Measurements from ENCODE around the gene SPATA16.

Gene SPATA16

GRCh38 chr3:173138026-173138425, 3.0 kb downstream of the SPATA16 start:
- no peaks in the 10 kb centered on the region for H3K27me3 ChIP-seq (replicated peaks)
- in situ Hi-C loops (cut with HindIII; ENCODE audit: low pct_ligation_motif_present, low sequenced_read_pairs) = no loop called here
- no peak overlapping the region for H3K27ac ChIP-seq
- TF ChIP-seq, protein P1, sequence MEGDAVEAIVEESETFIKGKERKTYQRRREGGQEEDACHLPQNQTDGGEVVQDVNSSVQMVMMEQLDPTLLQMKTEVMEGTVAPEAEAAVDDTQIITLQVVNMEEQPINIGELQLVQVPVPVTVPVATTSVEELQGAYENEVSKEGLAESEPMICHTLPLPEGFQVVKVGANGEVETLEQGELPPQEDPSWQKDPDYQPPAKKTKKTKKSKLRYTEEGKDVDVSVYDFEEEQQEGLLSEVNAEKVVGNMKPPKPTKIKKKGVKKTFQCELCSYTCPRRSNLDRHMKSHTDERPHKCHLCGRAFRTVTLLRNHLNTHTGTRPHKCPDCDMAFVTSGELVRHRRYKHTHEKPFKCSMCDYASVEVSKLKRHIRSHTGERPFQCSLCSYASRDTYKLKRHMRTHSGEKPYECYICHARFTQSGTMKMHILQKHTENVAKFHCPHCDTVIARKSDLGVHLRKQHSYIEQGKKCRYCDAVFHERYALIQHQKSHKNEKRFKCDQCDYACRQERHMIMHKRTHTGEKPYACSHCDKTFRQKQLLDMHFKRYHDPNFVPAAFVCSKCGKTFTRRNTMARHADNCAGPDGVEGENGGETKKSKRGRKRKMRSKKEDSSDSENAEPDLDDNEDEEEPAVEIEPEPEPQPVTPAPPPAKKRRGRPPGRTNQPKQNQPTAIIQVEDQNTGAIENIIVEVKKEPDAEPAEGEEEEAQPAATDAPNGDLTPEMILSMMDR (IDR thresholded peaks at IDR 0.05; ENCODE audit: low read depth, low read length, missing control alignments) = no peak
- no peak overlapping the region for H3K4me3 ChIP-seq (ENCODE audit: low read depth, low read length)
- no peaks in the 10 kb centered on the region for H3K36me3 ChIP-seq (replicated peaks)
- DNase-seq = no peak

DNA sequence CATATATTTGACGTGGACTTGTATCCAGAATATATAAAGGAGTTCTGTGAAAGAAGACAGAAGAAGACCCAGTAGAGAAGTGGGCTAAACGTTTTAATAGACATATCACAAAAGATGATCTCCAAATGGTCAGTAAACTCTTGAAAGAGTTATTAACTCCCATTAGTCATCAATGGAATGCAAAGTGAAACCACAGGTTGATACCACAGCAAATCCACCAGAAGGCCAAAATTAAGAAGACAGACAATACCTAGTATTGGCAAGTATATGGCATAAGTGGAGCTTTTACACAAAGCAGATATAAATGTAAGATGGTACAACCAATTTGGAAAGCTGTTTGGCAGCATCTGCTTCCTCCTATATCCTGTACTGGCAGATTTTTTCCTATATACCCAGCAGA, 6.0 kb downstream of the SPATA16 start:
- DNase-seq = no peak
- in situ Hi-C loops (cut with HindIII; ENCODE audit: low pct_ligation_motif_present, low sequenced_read_pairs) = no loop called here
- Histone ChIP-seq H3K27ac (no peak overlapping the region), H3K36me3 (replicated peaks) (no peaks in the 10 kb centered on the region), H3K27me3 (replicated peaks) (no peaks in the 10 kb centered on the region), H3K4me3 (ENCODE audit: low read depth, low read length) (no peak overlapping the region)
- TF ChIP-seq, protein P1 (IDR thresholded peaks at IDR 0.05; ENCODE audit: low read depth, low read length, missing control alignments) = no peak

- Histone ChIP-seq H3K27ac (no peak overlapping the region), H3K27me3 (replicated peaks) (no peaks in the 10 kb centered on the region), H3K36me3 (replicated peaks) (no peaks in the 10 kb centered on the region), H3K4me3 (ENCODE audit: low read depth, low read length) (no peak overlapping the region)
- DNase-seq = no peak
- in situ Hi-C loops (cut with HindIII; ENCODE audit: low pct_ligation_motif_present, low sequenced_read_pairs) = no loop called here
- TF ChIP-seq, protein P1 (IDR thresholded peaks at IDR 0.05; ENCODE audit: low read depth, low read length, missing control alignments) = no peak
These were observed 12.4 kb downstream of the SPATA16 start for GRCh38 chr3:173128633-173129032.

DNA sequence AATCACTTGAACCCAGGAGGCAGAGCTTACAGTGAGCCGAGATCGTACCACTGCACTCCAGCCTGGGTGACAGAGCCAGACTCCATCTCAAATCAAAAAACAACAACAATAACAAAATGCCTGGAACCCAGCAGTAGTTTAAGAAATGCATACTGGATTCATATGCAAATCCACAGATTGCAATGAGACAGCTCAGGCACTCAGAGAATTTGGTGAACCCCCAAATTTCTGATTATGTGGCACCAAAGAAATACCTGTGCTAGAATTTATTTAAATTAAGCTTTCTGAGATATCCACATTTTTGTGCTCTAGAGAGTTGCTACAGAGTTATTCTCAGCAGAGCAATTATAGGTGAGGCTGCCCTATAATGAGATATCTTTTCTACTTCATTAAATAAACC, 29.7 kb downstream of the SPATA16 start:
- H3K27ac ChIP-seq = no peak overlapping the region
- TF ChIP-seq, protein P1 (IDR thresholded peaks at IDR 0.05; ENCODE audit: low read depth, low read length, missing control alignments) = no peak
- no peaks in the 10 kb centered on the region for H3K36me3 ChIP-seq (replicated peaks)
- no peak overlapping the region for H3K4me3 ChIP-seq (ENCODE audit: low read depth, low read length)
- DNase-seq = no peak
- no peaks in the 10 kb centered on the region for H3K27me3 ChIP-seq (replicated peaks)
- in situ Hi-C loops (cut with HindIII; ENCODE audit: low pct_ligation_motif_present, low sequenced_read_pairs) = no loop called here

DNA sequence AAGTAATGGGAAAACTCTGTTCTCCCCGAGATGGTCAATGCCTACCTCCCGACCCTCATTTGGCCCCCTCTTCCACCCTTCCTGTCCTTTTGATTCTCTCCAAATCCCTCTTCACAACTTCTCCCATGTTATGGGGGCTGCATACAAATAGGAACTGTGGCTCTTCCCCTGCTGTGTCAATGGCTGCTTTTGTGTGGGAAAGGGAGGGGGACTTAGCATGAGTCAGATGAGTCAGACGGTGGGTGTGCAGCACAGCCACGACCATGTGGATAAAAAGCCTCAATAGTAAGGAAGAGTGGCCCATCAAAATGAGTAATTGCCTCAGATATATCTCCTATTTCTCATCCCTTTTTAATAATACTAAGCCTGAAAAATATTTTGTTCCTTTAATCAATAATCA, 31.9 kb downstream of the SPATA16 start:
- Histone ChIP-seq H3K36me3 (replicated peaks) (no peaks in the 10 kb centered on the region), H3K27me3 (replicated peaks) (no peaks in the 10 kb centered on the region), H3K4me3 (ENCODE audit: low read depth, low read length) (no peak overlapping the region), H3K27ac (no peak overlapping the region)
- TF ChIP-seq, protein P1 (IDR thresholded peaks at IDR 0.05; ENCODE audit: low read depth, low read length, missing control alignments) = no peak
- DNase-seq = no peak
- in situ Hi-C loops (cut with HindIII; ENCODE audit: low pct_ligation_motif_present, low sequenced_read_pairs) = no loop called here

- H3K27ac ChIP-seq = no peak overlapping the region
- in situ Hi-C loops (cut with HindIII; ENCODE audit: low pct_ligation_motif_present, low sequenced_read_pairs) = no loop called here
These were observed 37.6 kb downstream of the SPATA16 start for GRCh38 chr3:173103469-173103868.

More at GRCh38 chr3:173103469-173103868, 37.6 kb downstream of the SPATA16 start:
- H3K27me3 ChIP-seq (replicated peaks) = no peaks in the 10 kb centered on the region
- DNase-seq = no peak
- H3K4me3 ChIP-seq (ENCODE audit: low read depth, low read length) = no peak overlapping the region
- TF ChIP-seq, protein P1 (IDR thresholded peaks at IDR 0.05; ENCODE audit: low read depth, low read length, missing control alignments) = no peak
- no peaks in the 10 kb centered on the region for H3K36me3 ChIP-seq (replicated peaks)

All from brain microvascular endothelial cell (primary cell).